HG02943 (cell line): ENCODE results near the gene MTIF3.
"Not testable (repeated sequence)": the region's sequence is repeated elsewhere in the genome, so short reads cannot be mapped to it uniquely, and the experiment has no call there.

Source experiments
- ATAC-seq: cut with Tn5 transposase; IDR thresholded peaks from one replicate; pipeline ENCODE4 v1.9.1; 2021; ENCODE audit warnings: mild to moderate bottlenecking, low read depth, moderate library complexity; ENCODE audit not compliant: unreplicated experiment

The MTIF3 gene

DNA sequence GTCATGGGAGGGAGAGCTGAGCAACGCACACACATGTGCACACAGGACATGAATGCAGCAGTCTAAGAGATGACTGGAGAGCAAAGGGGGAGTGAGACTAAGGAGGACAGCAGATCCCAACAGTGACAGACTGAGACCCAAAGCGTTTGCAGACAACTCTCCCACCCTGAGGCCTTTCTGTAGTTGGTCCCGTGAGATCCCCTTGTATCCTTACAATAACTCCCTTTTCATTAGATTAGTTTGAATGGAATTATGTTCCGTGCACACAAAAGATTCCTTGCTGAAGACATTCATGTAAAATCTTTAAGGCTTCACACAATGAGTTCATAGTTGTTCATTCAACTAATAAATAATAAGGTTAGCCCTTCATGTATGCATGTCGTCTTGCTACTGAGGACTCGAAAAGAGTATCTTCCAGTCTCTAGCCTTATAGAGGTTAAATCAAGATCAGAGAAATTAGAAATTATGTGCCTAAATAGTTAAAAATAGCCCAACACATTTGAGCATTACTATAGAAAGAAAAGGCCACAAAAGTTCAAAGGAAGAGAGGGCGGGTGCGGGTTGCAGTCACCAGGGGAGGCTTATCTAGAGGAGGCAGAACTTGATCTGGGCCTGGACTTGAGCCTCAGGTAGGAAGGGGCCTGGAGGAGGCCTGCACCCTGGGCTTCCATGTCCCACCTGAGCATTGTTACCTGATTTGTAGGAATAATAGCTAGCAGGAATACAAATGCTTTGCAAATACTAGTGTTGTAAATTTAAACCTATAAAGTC lies 29.1 kb downstream of the MTIF3 start:
- no peak for ATAC-seq

DNA sequence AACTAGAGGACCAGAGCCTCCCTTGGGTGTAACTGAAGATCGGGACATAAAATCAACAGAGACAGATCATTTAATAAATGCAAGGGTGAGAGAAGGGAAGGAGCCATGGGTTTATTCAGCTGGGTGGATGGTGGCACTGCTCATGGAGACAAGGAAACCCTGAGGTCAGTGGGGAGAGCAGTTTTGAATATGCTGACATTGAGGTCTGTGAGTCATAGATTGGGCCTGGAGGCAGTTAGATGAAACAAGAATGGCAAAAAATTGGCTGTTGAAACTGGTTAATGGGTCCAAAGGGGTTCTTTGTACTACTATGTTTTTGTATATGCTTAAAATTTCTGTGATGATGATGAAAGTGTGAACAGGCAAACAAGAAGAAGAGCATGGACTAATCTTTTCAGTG lies 31.0 kb downstream of the MTIF3 start:
- ATAC-seq, result no peak

GRCh38 chr13:27415116-27415515 lies 35.2 kb downstream of the MTIF3 start:
- no peak for ATAC-seq

DNA sequence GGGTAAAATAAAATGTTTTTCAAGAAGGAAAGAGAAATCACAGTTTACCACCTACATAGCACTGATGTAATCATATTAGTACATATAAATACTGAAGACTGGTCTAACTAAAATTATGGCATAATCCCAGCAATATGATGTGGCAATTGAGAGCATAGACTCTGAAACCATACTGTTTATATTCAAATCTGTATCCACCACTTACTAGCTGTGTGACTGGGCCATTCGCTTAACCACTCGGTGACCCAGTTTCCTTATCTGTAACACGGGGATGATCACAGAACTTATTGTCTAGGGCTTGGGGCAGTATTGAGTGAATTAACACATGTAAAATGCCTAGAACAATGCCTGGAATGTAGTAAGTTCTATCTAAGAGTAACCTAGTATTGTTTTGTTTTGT lies 39.0 kb downstream of the MTIF3 start:
- no peak for ATAC-seq

DNA sequence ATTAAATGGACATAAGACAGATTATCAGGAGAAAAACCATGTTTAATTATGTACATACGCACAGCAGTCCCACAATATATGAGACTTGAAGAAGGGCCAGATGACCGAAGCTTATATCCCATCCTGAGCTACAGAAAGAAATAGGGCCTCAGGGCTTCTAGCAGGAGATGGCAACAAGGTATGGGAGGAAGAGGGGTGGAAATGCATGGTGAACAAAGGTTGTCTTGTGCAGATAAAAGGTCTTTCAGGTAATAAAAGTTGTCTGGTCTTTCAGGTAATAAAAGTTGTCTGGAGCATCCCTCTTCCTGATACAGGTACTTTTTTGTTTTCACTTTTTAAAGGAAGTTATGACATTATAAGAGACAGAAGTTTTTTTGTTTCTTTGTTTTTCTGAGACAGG lies 41.4 kb downstream of the MTIF3 start:
- no peak for ATAC-seq

DNA sequence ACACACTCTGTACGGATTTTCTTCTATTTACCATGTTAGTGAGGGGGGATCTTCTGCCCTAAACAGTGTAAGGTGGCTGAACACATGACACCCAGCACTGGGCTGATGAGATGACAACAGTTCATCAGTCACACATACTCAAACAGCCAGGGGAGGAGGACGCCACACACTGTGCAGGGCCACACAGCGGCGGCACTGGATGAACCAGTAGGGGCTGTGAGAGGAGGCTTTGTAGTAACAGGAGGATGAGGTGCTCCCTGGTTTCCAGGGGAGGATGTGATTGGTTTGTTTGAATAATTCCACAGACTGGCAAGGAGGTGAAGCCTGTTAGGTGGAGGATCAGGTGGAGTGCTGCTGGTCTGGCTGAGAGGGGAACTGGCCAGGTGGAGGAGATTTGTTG lies 42.3 kb downstream of the MTIF3 start:
- no peak for ATAC-seq

DNA sequence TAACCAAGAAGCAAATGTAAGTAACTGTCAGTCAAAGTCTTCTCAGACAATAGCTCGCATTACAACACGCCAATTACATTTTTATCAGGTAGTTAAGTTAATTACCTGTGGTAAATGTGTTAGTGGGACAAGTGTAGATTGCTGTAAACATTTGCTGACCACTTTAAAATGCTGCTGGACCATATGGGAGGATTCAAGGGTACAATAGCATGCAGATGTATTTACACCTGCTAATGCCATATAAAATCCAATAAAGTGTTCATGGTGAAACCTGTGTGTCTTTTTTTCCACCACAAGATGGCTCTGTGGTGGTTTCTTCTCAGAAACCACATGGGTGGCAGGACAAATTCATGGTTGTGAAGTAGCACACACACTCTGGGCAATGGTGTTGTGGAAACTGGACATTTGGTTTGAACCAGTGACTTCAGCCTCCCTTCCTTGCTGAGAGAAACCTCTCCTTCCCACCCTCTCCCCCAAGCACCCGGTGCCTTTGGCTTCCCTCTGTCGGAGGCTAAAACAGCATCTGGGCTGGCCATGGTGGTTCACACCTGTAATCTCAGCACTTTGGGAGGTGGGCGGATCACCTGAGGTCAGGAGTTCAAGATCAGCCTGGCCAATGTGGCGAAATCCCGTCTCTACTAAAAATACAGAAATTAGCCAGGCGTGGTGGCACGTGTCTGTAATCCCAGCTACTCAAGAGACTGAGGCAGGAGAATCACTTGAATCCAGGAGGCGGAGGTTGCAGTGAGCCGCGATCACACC lies 44.0 kb downstream of the MTIF3 start:
- ATAC-seq, result no peak

DNA sequence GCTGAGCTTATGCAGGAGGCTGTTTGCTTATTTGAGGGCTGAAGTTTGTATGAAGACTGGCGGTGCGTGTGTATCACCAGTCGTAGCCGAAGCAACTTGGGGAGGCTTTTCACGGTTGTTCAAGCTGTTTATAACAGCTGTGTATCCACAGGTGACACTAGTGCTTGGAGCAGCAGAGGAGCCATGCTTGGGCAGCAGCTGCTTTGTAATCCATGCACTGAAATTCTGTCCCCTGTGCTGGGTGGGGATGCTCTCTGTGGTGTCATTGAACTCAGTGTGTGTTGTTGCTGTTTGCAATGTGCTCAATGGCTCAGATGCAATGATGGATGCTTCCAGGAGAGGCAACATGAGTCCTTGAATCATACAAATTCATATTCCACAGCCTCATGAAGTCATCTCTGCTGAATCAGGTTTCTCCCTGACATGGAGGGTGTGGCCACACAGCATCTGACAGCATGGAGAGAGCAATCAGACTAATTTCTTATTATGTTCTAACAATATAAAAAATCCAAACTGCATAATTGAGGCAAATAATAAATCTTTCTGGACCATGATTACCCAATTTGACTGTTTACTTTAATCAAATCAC lies 44.7 kb downstream of the MTIF3 start:
- no peak for ATAC-seq

GRCh38 chr13:27404680-27405079 lies 45.7 kb downstream of the MTIF3 start:
- ATAC-seq, result no peak

DNA sequence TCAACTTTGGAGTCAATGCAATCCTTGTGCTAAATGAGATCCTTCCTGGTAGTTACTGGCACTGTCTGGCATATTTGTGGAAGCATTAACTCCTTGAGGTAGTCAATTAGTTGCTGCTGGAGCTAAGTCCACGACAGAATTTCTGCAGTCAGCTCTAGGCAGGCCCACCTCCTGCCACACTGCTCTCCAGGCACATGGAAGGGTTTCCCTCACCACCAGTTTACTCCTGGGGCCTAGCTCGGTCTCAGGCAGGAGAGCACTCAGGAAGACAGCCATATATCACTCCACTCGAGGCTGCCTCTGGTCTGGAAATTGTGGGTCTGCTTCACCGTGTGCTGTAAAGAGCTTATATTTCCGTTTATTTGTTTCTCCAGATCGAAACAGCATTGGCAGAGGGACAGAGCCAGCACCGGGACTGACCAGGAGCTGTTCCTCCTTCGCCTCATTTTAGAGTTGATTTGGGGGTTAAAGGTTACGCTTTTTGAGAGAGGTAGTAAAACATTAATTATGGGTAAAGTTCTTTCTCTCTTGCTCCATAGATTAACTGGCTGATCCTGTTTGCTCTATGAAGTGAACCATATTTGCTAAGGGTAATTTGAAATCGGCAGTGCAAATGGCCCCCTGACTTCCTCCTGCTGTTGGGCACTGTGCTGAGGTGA lies 46.5 kb downstream of the MTIF3 start:
- ATAC-seq, result no peak

- ATAC-seq, result no peak
These were observed 47.1 kb downstream of the MTIF3 start for GRCh38 chr13:27403203-27403678.

DNA sequence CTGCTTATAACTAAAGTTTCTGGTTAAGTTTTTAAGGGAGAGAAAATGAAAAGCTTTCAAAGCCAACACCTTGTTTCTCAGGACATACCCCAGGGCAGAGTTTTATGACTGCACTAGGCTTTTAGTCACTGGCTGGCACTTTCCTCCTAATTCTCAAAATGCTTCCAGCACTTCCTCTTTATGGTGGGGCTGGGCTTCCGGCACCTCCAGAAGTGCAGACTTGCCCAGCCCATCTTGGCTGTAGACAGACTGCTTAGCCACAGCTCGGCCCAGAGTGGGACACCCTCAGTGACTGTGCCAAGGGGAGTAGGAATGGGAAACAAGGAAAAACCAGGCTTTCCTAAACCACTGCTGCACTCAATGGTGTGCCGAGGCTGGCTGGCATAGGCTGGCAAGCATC lies 49.2 kb downstream of the MTIF3 start:
- no peak for ATAC-seq

DNA sequence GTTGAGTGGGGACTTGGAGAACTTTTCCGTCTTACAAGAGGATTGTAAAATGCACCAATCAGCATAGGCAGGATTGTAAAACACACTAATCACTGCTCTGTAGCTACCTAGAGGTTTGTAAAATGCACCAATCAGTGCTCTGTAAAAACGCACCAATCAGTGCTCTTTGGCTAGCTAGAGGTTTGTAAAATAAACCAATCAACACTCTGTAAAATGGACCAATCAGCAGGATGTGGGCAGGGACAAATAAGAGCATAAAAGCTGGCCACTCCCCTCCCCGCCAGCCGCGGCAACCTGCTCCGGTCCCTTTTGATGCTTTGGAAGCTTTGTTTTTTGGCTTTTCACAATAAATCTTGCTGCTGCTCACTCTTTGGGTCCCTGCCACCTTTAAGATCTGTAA lies 50.0 kb downstream of the MTIF3 start:
- not testable (repeated sequence) for ATAC-seq

GRCh38 chr13:27398360-27398759 lies 52.0 kb downstream of the MTIF3 start:
- ATAC-seq, result no peak

- ATAC-seq, result no peak
These were observed 54.0 kb downstream of the MTIF3 start for GRCh38 chr13:27396252-27396846.

- no peak for ATAC-seq
These were observed 55.3 kb downstream of the MTIF3 start for GRCh38 chr13:27395007-27395510.

GRCh38 chr13:27393101-27393500 lies 57.3 kb downstream of the MTIF3 start:
- ATAC-seq, result no peak

DNA sequence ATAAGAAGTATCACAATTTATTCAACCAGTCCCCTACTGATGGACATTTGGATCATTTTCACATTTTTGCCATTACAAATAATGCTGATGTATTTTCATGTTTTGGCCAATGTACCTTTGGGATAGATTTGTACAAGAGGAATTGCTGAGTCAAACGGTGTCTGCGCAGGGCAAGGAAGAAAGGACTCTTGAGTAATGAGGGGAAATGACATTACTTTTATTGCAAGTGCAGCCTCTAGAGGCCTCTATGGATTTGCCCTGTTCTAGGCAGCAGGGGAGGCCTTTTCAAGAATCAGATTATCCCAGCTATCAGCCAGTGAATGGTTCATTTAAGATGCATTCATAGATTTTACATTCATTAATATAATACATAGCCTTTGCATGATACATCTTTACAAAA lies 58.9 kb downstream of the MTIF3 start:
- ATAC-seq, result no peak

DNA sequence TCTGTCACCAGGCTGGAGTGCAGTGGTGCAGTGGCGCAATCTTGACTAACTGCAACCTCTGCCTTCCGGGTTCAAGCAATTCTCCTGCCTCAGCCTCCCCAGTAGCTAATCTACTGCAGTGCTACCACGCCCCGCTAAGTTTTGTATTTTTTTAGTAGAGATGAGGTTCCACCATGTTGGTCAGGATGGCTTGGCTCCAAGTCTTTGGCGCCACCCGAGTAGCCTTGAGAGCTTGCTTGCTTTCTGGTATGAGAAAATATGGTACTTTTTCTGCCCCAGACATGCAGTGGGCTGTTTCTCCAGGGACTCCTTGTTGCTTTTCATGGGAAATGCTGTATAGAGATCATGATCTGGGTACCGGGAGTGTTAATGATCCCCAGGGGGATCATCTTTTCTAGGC lies 60.5 kb downstream of the MTIF3 start:
- ATAC-seq, result no peak

DNA sequence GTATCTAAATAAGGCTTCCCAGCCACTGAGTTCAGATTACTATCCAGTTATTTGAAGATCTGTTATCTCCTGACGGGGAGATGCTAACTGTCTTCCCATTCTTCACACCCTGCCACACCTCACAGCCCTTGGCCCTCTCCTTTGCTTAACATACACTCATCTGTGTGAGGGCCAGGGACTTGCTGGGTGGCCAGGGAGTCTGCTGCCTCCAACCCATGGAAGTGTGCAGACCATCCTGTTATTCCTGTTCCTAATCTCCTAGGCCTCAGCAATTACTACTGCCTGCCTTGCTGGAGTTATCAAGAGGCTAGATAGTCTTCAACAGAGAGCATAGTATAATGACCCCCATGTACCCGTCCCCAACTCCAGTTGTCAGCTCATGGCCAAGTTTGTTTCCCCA lies 62.1 kb downstream of the MTIF3 start:
- ATAC-seq, result no peak
